Measurements from ENCODE around the gene SND1. TPM values are rescaled to one million over a fixed set of nuclear protein-coding genes. Genes with fewer than 3 reads are reported as not detected.

The SND1 gene
- total and polyA plus RNA-seq, 10 of the 15 experiments (the other 5 are each of a cell fraction or from before 2014, with no cell fraction given) = 52.4 to 270 (median 146) TPM

GRCh38 chr7:127993317-127993716 is 341.3 kb downstream of the SND1 start (continued):
- no peak for TF ChIP-seq ZNF274 (IDR thresholded peaks at IDR 0.05; ENCODE audit: insufficient read depth, insufficient read length)

GRCh38 chr7:127993987-127994386 is 342.0 kb downstream of the SND1 start:
- no peak for FAIRE-seq
- Histone ChIP-seq H3K9ac (ENCODE audit: control insufficient read depth, insufficient read depth, low read length) (no peak overlapping the region), H3K27ac (ENCODE audit: control insufficient read depth, insufficient read depth) (no peak overlapping the region), H3K27me3 (replicated peaks in 1 of 2; ENCODE audit: control insufficient read depth in 2 of 2, insufficient read depth in 2 of 2, low read length in 1 of 2) (no peaks in the 10 kb centered on the region), H2AFZ (ENCODE audit: control insufficient read depth, low read depth, low read length) (no peak overlapping the region), H3K36me3 (ENCODE audit: control insufficient read depth in 2 of 2, insufficient read depth in 2 of 2, low read length in 1 of 2) (peaks cover 15 to 29% of the 10 kb centered on the region in 2 experiments), H3K4me2 (ENCODE audit: control insufficient read depth, insufficient read depth) (no peak overlapping the region), H3K4me1 (ENCODE audit: control insufficient read depth, insufficient read depth, low read length) (no peaks in the 10 kb centered on the region), H4K20me1 (ENCODE audit: control insufficient read depth, insufficient read depth) (no peaks in the 10 kb centered on the region; the same call in 1 of the 2 replicates), H3K79me2 (ENCODE audit: control insufficient read depth, insufficient read depth, low read length) (no peaks in the 10 kb centered on the region), H3K9me3 (replicated peaks; ENCODE audit: control insufficient read depth, insufficient read depth, low read length) (no peaks in the 10 kb centered on the region), H3K4me3 (no peak overlapping the region)
- intact Hi-C loops (cut with micrococcal nuclease; ENCODE audit: unreplicated experiment) = no loop called here
- ChIA-PET CTCF (no interaction called here), RAD21 (ENCODE audit: unreplicated experiment) (no interaction called here), SMC1A (ENCODE audit: uncharacterized antibody, unreplicated experiment) (no interaction called here), POLR2A (no interaction called here)
- no peak for DNase-seq (ENCODE audit: low read depth, low spot score)
- no peak for TF ChIP-seq IRF5 (IDR thresholded peaks at IDR 0.05; ENCODE audit: borderline replicate concordance)
- TF ChIP-seq SREBF2 (IDR thresholded peaks at IDR 0.05; ENCODE audit: low read length) = no peak
- TF ChIP-seq RELB (IDR thresholded peaks at IDR 0.05; ENCODE audit: low read depth) = no peak
- no peak for TF ChIP-seq REST (IDR thresholded peaks at IDR 0.05; ENCODE audit: low read depth, low read length)
- TF ChIP-seq POLR2A (IDR thresholded peaks at IDR 0.05; ENCODE audit: low read depth, low read length) = no peak
- no peak for TF ChIP-seq MYC (IDR thresholded peaks at IDR 0.05; ENCODE audit: insufficient read depth, insufficient read length, insufficient replicate concordance, low read length, severe bottlenecking)
- no peak for ATAC-seq
- in situ Hi-C loops (cut with MboI) = no loop called here
- no TSS peak for BruUV-seq (replicated peaks)
- 97% methylated on average over 5 of the region's 5 CpGs for WGBS (ENCODE audit: insufficient coverage, insufficient replicate concordance, low lambda C conversion rate, missing lambda C conversion rate)

Data from GM12878 (cell line).